HG03460 (cell line): ENCODE measurements around the gene CNTNAP2.
"Not testable (repeated sequence)": the region's sequence is repeated elsewhere in the genome, so short reads cannot be mapped to it uniquely, and the experiment has no call there.

ENCODE experiments used
- ATAC-seq: cut with Tn5 transposase; IDR thresholded peaks from one replicate; pipeline ENCODE4 v1.9.1; 2021; ENCODE audit not compliant: unreplicated experiment

CNTNAP2 gene

GRCh38 chr7:148304456-148304855 is 2187.9 kb downstream of the CNTNAP2 start:
- no peak for ATAC-seq

GRCh38 chr7:148306759-148307158 is 2190.2 kb downstream of the CNTNAP2 start:
- ATAC-seq = no peak

GRCh38 chr7:148318102-148318811 is 2201.7 kb downstream of the CNTNAP2 start:
- no peak for ATAC-seq

GRCh38 chr7:148318838-148319237 is 2202.2 kb downstream of the CNTNAP2 start:
- ATAC-seq = no peak

GRCh38 chr7:148319316-148319808 is 2202.8 kb downstream of the CNTNAP2 start:
- ATAC-seq = no peak

GRCh38 chr7:148325208-148325607 is 2208.6 kb downstream of the CNTNAP2 start:
- no peak for ATAC-seq

GRCh38 chr7:148327379-148327778 is 2210.8 kb downstream of the CNTNAP2 start:
- no peak for ATAC-seq

- no peak for ATAC-seq
Measured at GRCh38 chr7:148328906-148329305, 2212.3 kb downstream of the CNTNAP2 start.

GRCh38 chr7:148330124-148330818 is 2213.7 kb downstream of the CNTNAP2 start:
- no peak for ATAC-seq

GRCh38 chr7:148330822-148331221 is 2214.2 kb downstream of the CNTNAP2 start:
- no peak for ATAC-seq

GRCh38 chr7:148331456-148331855 is 2214.9 kb downstream of the CNTNAP2 start:
- ATAC-seq = not testable (repeated sequence)

- no peak for ATAC-seq
Measured at GRCh38 chr7:148332191-148333186, 2215.9 kb downstream of the CNTNAP2 start.

GRCh38 chr7:148334441-148334956 is 2217.9 kb downstream of the CNTNAP2 start:
- ATAC-seq = no peak

GRCh38 chr7:148334959-148335577 is 2218.5 kb downstream of the CNTNAP2 start:
- ATAC-seq = no peak

GRCh38 chr7:148335790-148336189 is 2219.2 kb downstream of the CNTNAP2 start:
- ATAC-seq = no peak

GRCh38 chr7:148336411-148336810 is 2219.8 kb downstream of the CNTNAP2 start:
- no peak for ATAC-seq

- no peak for ATAC-seq
Measured at GRCh38 chr7:148337246-148337965, 2220.8 kb downstream of the CNTNAP2 start.

- ATAC-seq = no peak
Measured at GRCh38 chr7:148337995-148338747, 2221.6 kb downstream of the CNTNAP2 start.
